ENCODE results near the gene SMC5. TPM values are rescaled to one million over a fixed set of nuclear protein-coding genes. Genes with fewer than 3 reads are reported as not detected.
"Not testable (repeated sequence)": the region's sequence is repeated elsewhere in the genome, so short reads cannot be mapped to it uniquely, and the experiment has no call there.

SMC5 gene
- total RNA-seq, 2 donors from 2014 or later, result 29.0 to 36.7 TPM

DNA sequence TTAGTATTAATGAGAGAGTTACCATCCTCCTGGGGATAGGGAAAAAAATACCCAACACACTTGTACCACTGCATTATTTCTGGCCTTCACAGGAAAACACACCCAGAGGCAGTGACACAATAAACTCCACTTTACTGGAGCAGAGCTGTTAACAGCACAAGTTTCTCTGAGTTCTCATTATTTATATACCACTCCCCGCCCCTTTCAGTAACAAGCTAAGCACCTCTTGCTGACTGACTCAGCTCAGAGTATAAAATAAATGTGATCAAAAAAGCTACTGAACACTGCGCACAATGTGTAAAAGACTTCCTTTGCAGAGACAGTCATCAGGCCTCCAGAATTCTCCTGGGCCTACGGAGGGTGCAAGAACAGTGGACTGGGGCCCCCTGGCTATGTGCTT is 134.1 kb downstream of the SMC5 start:
- intact Hi-C loops (cut with DNase I, micrococcal nuclease), result no loop called here
- ATAC-seq (peak; percentile 92), DNase-seq (no peak)

DNA sequence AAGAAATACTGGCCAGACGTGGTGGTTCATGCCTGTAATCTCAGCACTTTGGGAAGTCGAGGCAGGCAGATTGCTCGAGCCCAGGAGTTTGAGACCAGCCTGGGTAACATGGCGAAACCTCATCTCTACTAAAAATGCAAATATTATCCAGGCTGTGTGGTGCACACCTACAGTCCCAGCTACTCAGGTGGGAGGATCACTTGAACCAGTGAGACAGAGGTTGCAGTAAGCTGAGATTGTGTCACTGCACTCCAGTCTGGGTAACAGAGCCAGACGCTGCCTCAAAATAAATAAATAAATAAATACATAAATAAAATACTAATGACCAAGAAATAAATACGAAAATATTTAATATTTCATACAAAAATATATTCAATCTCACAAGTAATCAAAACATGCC is 136.9 kb downstream of the SMC5 start:
- ATAC-seq (no peak), DNase-seq (no peak)
- intact Hi-C loops (cut with DNase I, micrococcal nuclease), result no loop called here

DNA sequence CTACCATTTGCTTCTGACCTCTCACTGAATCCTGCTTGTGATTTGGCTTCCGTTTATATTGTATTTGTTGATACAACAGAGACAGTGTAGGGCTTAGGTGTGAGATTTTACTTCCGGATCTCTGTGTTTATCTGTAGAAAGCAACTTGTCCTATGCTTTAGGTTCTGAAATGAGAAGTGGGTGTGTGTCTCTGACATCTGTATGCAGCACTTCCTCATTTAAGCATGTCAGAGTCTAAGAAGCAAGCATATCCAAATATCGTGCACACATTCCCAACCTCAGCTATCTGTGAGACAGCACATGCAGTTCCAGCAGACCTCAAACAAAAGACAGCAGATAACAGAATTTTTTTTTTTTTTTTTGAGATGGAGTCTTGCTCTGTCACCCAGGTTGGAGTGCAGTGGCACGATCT is 139.4 kb downstream of the SMC5 start:
- no peak for DNase-seq
- peak; percentile 96 for ATAC-seq
- intact Hi-C loops (cut with DNase I, micrococcal nuclease), result no loop called here

DNA sequence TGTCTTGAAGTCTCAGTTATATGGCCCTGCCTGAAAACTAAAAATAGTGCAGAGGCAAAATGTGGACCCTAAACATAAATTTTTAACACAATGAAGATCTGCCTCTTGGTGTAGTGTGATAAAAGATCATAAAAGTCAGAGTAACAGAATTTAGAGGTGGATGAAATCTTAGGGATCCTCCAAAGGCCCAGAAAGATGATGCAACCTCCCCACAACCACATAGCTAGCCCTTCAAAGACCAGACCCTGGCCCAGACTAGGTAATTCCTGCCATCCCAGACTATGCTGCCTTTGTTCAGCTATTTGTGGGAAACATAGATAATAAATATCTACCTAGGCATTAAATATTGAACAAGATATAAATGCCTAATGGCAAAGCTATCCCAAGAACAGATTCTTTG is 140.4 kb downstream of the SMC5 start:
- intact Hi-C loops (cut with DNase I, micrococcal nuclease), result no loop called here
- ATAC-seq (no peak), DNase-seq (no peak)

DNA sequence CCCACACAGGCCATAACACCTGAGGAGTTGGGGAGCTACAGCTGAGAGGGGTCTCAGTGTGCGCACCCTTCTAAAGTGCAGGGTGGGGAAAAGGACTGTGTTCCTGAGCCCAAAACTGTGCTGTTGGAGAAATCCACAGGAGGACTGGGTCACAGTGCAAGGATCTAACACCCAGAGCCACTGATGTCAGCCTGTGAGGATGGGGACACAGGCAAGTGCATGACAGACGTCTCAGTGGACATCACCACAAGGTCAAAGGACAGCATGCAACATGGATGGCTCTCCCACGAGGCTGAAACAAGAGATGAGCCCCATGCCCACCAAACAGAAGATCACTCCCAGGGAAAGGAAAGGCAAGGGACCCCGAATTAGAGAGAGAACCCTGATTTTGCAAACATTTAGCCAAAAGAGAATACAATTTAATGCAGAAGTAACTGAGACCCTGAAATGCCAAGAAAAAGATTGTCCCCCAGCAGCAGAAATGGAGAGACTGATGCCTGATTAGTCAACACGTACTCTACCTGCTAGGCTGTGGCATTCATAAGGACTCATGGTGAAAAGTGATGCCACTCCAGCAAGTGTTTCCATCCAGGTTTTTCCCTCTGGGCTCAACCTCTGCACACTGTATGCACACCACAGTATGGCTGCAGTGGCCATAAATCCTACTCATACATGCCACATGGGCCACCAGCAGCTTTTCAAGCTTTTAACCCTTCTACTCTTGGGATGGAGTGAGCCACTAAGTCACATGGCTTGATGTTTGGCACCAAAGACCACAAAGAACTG is 141.5 kb downstream of the SMC5 start:
- no peak for DNase-seq
- intact Hi-C loops (cut with DNase I, micrococcal nuclease), result no loop called here
- ATAC-seq, result no peak

DNA sequence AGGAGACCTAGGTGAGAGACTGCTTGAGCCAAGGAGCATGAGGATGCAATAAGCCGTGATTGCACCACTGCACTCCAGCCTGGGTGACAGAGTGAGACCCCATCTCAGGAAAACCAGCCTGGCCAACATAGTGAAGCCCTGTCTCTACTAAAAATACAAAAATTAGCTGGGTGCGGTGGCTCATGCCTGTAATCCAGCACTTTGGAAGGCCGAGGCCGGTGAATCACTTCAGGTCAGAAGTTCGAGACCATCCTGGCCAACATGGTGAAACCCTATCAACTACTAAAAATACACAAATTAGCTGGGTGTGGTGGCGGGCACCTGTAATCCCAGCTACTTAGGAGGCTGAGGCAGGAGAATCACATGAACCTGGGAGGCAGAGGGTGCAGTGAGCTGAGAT is 142.5 kb downstream of the SMC5 start:
- DNase-seq; ATAC-seq; intact Hi-C loops (cut with DNase I, micrococcal nuclease): not testable (repeated sequence)

DNA sequence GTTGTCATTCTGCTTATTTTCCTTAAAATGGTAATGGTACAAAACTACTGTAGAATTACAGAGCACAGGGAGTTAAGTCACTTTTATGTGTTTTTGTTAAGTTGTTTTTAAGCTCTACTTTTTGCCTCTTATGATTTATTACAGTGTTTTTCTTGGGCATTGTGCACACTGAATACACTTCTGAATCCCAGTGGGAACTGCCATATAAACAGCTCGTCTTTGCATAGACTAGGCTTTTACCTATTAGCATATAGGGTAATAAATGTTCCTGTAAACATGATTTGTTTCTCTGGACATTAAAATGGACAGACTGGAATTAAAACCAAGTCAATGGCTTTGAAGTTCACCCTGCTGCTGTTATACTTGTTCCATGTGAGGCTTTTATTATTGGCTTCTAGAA is 143.4 kb downstream of the SMC5 start:
- ATAC-seq (no peak), DNase-seq (no peak)
- intact Hi-C loops (cut with DNase I, micrococcal nuclease), result no loop called here

DNA sequence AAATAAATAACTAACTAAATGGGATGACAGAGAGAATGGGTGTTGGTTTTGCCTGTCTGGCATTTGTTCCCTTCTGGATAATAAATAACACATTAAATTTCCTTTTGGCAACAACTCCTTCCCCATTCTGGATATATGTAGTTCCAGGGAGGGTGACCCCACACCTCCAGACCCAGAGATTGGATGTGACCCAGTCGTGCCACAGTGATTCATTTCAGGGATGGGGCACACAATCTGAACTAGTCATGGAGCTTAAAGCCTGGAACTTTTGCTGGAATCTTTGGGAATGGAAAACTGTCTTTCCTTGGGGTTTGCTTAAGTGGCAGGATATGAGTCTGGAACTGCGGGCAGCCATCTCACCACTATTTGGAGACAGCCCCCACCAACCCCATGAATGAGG is 144.4 kb downstream of the SMC5 start:
- no peak for ATAC-seq
- DNase-seq, result no peak
- intact Hi-C loops (cut with DNase I, micrococcal nuclease), result no loop called here

DNA sequence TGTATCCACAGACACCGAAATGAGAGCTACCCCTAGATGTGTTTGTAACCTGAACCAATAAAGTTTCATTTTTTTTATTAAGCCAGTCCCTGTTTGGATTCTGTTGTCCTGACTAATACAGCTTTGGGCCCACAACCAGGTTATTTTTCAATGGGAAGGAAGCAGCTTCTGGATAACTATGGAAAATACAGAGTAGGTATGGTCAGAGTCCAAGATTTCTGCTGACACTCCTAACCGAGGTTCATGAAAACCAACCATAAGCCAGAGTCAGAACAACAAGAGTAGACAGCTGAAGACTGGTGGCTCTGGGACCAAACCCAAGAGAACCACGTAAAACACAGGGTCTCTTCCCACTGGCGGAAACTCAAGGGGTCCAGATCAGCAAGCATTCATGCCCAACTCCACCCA is 144.8 kb downstream of the SMC5 start:
- DNase-seq (no peak), ATAC-seq (peak; percentile 26)
- intact Hi-C loops (cut with DNase I, micrococcal nuclease), result no loop called here

DNA sequence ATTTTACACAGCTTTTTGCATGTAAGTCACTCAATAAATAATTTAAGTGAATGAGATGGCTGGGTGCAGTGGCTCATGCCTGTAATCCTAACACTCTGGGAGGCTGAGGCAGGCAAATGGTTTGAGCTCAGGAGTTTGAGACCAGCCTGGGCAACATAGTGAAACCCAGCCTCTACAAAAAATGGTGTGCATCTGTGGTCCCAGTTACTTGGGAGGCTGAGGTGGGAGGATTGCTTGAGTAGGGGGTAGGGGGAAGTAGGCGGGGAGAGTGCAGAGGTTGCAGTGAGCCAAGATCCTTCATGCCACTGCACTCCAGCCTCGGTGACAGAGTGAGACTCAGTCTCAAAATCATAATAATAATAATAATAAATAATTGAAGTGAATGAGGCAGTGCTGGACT is 145.5 kb downstream of the SMC5 start:
- ATAC-seq (no peak), DNase-seq (no peak)
- intact Hi-C loops (cut with DNase I, micrococcal nuclease), result no loop called here

Other genes with a start within 250 kb of the SMC5 start
- 10 to 100 TPM in 1 of 2 donors, 1 to 10 TPM in 1; 4.6 to 12.7 TPM for gene MAMDC2, start 215.1 kb upstream of the SMC5 start, total RNA-seq
- gene KLF9, start 155.7 kb downstream of the SMC5 start, total RNA-seq, result 10 to 100 TPM; 26.7 to 55.2 TPM